ENCODE results near the gene KCNQ5. TPM values are rescaled to one million over a fixed set of nuclear protein-coding genes. Genes with fewer than 3 reads are reported as not detected.

KCNQ5 gene
- total RNA-seq, 1 donor from 2014 or later = 0.11 TPM

DNA sequence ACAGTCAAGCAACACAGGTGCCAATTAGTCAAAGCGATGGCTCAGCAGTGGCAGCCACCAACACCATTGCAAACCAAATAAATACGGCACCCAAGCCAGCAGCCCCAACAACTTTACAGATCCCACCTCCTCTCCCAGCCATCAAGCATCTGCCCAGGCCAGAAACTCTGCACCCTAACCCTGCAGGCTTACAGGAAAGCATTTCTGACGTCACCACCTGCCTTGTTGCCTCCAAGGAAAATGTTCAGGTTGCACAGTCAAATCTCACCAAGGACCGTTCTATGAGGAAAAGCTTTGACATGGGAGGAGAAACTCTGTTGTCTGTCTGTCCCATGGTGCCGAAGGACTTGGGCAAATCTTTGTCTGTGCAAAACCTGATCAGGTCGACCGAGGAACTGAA is 572.9 kb downstream of the KCNQ5 start:
- TF ChIP-seq, protein P1, sequence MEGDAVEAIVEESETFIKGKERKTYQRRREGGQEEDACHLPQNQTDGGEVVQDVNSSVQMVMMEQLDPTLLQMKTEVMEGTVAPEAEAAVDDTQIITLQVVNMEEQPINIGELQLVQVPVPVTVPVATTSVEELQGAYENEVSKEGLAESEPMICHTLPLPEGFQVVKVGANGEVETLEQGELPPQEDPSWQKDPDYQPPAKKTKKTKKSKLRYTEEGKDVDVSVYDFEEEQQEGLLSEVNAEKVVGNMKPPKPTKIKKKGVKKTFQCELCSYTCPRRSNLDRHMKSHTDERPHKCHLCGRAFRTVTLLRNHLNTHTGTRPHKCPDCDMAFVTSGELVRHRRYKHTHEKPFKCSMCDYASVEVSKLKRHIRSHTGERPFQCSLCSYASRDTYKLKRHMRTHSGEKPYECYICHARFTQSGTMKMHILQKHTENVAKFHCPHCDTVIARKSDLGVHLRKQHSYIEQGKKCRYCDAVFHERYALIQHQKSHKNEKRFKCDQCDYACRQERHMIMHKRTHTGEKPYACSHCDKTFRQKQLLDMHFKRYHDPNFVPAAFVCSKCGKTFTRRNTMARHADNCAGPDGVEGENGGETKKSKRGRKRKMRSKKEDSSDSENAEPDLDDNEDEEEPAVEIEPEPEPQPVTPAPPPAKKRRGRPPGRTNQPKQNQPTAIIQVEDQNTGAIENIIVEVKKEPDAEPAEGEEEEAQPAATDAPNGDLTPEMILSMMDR (IDR thresholded peaks at IDR 0.05; ENCODE audit: borderline replicate concordance) = no peak
- H3K9me3 ChIP-seq (replicated peaks) = no peaks in the 10 kb centered on the region
- H3K27ac ChIP-seq (replicated peaks) = no peak overlapping the region
- H3K36me3 ChIP-seq = no peaks in the 10 kb centered on the region
- intact Hi-C loops (cut with micrococcal nuclease) = no loop called here
- peaks cover 6% of the 10 kb centered on the region for H3K27me3 ChIP-seq (ENCODE audit: low read depth)
- H3K4me1 ChIP-seq = no peaks in the 10 kb centered on the region
- H3K4me3 ChIP-seq = no peak overlapping the region
- no peak for DNase-seq

DNA sequence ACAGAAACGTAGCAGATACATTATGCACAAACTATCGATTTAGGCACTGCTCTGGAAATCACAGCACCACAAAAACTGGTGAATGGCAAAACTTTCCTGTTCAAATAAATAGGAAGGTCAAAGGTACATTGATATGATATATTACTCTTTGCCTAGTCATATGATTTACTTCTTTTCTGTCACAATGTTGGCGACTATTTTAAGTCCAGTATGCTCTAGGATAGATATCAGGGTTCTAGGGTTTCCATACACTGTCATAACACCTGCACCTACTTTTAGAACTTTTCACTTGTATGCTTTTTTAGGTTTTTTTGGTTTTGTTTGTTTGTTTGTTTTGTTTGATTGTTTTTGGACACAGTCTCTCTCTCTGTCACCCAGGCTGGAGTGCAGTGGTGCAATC is 578.4 kb downstream of the KCNQ5 start:
- DNase-seq = no peak
- no peaks in the 10 kb centered on the region for H3K27me3 ChIP-seq (ENCODE audit: low read depth)
- H3K36me3 ChIP-seq = no peaks in the 10 kb centered on the region
- H3K27ac ChIP-seq (replicated peaks) = no peak overlapping the region
- no peaks in the 10 kb centered on the region for H3K9me3 ChIP-seq (replicated peaks)
- H3K4me3 ChIP-seq = no peak overlapping the region
- intact Hi-C loops (cut with micrococcal nuclease) = no loop called here
- H3K4me1 ChIP-seq = no peaks in the 10 kb centered on the region
- TF ChIP-seq, protein P1 (IDR thresholded peaks at IDR 0.05; ENCODE audit: borderline replicate concordance) = no peak

DNA sequence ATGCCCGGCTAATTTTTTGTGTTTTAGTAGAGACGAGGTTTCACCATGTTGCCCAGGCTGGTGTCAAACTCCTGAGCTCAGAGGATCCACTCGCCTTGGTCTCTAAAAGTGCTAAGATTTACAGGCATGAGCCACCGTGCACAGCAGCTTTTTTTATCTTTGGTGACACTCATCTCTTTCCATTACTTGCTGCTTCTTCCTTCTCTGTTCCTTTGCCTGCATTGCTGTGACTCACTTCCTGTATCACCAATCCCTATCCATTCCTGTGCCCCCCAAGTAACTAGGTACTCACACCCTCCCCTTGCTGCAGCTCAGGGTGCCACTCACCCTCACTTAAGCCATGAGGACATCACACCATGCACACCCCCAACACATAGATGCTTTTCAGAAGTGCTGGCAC is 578.9 kb downstream of the KCNQ5 start:
- Histone ChIP-seq H3K27me3 (ENCODE audit: low read depth) (no peaks in the 10 kb centered on the region), H3K9me3 (replicated peaks) (no peaks in the 10 kb centered on the region), H3K4me3 (no peak overlapping the region), H3K27ac (replicated peaks) (no peak overlapping the region), H3K4me1 (no peaks in the 10 kb centered on the region), H3K36me3 (no peaks in the 10 kb centered on the region)
- no peak for DNase-seq
- intact Hi-C loops (cut with micrococcal nuclease) = no loop called here
- TF ChIP-seq, protein P1 (IDR thresholded peaks at IDR 0.05; ENCODE audit: borderline replicate concordance) = no peak

DNA sequence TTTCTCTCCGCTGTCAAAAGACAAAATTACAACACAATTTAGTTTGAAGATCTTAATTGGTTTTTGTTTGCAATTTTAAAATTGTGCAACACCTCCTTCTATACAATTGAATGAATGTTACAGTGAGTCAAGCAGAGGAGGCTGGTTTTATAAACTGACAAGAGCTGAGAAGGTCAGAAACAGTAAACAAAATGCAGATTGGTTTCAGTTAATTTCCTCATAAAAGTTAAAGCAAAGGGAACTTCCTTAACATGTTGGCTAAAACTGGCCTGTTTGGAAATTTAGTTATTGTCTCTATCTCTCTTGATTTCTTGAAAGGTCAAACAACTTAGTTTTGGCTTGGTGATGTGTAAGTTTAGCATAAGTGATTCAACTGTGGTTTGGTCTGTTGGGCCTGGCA is 581.2 kb downstream of the KCNQ5 start:
- no peaks in the 10 kb centered on the region for H3K4me1 ChIP-seq
- intact Hi-C loops (cut with micrococcal nuclease) = no loop called here
- H3K4me3 ChIP-seq = no peak overlapping the region
- TF ChIP-seq, protein P1 (IDR thresholded peaks at IDR 0.05; ENCODE audit: borderline replicate concordance) = no peak
- H3K36me3 ChIP-seq = no peaks in the 10 kb centered on the region
- no peak for DNase-seq
- peaks cover 3% of the 10 kb centered on the region for H3K27me3 ChIP-seq (ENCODE audit: low read depth)
- no peak overlapping the region for H3K27ac ChIP-seq (replicated peaks)
- no peaks in the 10 kb centered on the region for H3K9me3 ChIP-seq (replicated peaks)

DNA sequence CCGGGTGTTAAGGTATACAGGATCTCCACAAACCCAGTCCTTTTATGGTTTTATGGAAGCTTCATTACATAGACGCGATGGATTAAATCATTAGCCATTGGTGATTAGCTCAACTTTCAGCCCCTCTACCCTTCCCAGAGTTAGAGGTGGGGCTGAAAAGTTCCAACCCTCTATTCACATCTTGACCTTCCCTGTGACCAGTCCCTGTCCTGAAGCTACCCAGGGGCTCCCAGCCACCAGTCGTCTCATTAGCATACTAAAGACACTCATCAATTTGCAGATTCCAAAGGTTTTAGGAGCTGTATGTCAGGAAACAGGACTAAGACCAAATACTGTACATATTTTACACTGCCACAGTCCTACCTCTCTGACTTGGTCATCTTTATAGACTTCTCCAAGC is 582.4 kb downstream of the KCNQ5 start:
- DNase-seq = no peak
- peaks cover 3% of the 10 kb centered on the region for H3K27me3 ChIP-seq (ENCODE audit: low read depth)
- TF ChIP-seq, protein P1 (IDR thresholded peaks at IDR 0.05; ENCODE audit: borderline replicate concordance) = no peak
- H3K36me3 ChIP-seq = no peaks in the 10 kb centered on the region
- no peaks in the 10 kb centered on the region for H3K9me3 ChIP-seq (replicated peaks)
- intact Hi-C loops (cut with micrococcal nuclease) = no loop called here
- H3K4me1 ChIP-seq = no peaks in the 10 kb centered on the region
- no peak overlapping the region for H3K27ac ChIP-seq (replicated peaks)
- no peak overlapping the region for H3K4me3 ChIP-seq
